Fibroblast of mammary gland (primary cell): Measurements from ENCODE around the gene RAVER2.

Source experiments
- DNase-seq: peaks from one replicate; pipeline ENCODE4 v3.0.0-alpha.2; 2010; ENCODE audit warnings: low read depth
- H3K4me3 ChIP-seq: 2 replicates; pipeline ENCODE4 v1.5.1; 2011; ENCODE audit warnings: low read depth, mild to moderate bottlenecking, low read length, moderate library complexity; ENCODE audit not compliant: control insufficient read depth
- TF ChIP-seq, protein P1 (sequence below): conservative IDR thresholded peaks from 2 replicates; pipeline ENCODE4 v1.5.1; 2011; ENCODE audit warnings: low read depth, low read length, inconsistent platforms; ENCODE audit not compliant: control insufficient read depth, insufficient read depth

Gene RAVER2

GRCh38 chr1:64857347-64857746 lies 112.5 kb downstream of the RAVER2 start:
- TF ChIP-seq, protein P1, sequence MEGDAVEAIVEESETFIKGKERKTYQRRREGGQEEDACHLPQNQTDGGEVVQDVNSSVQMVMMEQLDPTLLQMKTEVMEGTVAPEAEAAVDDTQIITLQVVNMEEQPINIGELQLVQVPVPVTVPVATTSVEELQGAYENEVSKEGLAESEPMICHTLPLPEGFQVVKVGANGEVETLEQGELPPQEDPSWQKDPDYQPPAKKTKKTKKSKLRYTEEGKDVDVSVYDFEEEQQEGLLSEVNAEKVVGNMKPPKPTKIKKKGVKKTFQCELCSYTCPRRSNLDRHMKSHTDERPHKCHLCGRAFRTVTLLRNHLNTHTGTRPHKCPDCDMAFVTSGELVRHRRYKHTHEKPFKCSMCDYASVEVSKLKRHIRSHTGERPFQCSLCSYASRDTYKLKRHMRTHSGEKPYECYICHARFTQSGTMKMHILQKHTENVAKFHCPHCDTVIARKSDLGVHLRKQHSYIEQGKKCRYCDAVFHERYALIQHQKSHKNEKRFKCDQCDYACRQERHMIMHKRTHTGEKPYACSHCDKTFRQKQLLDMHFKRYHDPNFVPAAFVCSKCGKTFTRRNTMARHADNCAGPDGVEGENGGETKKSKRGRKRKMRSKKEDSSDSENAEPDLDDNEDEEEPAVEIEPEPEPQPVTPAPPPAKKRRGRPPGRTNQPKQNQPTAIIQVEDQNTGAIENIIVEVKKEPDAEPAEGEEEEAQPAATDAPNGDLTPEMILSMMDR: no peak
- no peak overlapping the region for H3K4me3 ChIP-seq
- DNase-seq: no peak

- TF ChIP-seq, protein P1: peak; percentile 27
- peak; percentile 26 for DNase-seq
- no peak overlapping the region for H3K4me3 ChIP-seq
Observed at GRCh38 chr1:64861611-64862010, 116.7 kb downstream of the RAVER2 start.

DNA sequence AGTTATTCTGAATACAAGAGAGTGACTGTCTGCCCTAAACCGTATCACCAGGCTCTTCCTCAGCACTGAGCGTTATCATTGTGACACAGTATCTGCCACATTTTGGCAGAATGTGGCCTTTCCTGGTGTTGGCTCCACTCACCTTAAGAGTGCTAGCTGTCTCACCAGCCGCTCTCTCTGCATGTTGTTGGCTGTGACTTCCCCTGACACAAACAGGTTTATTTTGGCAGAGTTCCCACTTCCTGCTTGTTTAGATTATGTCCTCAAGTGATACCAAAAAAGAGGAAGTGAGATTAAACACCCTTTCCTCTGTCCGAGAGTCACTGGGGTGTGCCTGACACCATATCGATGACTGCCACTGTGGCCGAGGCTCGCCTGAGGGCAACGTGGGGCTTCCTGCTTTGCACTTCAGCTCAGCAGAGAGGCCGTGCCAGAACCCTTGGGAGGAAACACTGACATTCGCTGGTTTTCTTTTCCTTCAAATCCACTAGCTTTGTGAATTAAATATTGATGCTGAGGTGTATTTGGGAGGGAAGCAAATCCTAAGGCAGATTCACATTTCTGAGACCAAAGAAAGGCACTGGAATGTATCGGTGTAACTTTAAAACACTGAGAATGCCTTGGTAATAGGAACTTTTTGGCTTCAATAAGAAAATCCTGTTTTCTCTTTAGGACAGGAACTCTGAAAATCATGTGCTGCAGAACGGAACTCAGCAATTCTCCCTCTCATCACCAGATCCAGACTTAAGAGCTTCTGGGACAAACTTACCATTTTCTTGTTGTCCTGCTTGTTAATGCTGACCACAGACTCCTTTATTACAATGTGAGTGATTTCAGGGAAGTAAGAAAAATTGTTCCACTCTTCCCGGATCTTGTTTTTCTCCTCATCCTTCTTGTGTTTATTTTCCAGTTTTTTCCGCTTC lies 119.4 kb downstream of the RAVER2 start:
- TF ChIP-seq, protein P1: no peak
- no peak overlapping the region for H3K4me3 ChIP-seq
- DNase-seq: no peak

DNA sequence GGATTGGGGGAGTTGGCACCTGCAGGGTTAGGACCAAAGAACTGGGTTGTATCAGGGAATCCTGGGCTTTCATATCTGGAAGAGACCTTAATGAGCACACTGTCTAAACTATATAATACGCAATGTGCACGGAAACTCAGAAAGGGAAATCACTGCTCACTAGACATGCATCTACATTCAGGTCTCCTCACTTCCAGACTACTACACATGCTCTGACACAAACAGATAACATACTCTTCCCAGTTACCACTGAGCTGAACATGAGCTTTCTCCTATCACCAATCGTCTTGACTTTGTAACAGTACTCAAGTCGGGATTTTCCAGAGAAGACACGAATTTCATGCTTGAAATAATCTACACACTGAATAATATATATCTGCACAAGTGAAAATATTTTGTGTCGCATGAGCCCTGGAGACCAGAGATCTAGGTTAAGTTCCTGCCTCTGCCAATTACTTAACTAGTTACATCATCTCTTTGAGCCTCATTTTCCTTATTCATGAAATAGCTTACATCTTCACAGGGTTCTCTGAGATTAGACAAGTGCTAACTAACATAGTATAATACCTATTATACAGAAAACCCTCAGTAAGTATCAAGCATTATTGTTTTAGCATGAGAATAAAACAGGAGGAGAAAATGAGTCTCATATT lies 120.4 kb downstream of the RAVER2 start:
- H3K4me3 ChIP-seq: no peak overlapping the region

DNA sequence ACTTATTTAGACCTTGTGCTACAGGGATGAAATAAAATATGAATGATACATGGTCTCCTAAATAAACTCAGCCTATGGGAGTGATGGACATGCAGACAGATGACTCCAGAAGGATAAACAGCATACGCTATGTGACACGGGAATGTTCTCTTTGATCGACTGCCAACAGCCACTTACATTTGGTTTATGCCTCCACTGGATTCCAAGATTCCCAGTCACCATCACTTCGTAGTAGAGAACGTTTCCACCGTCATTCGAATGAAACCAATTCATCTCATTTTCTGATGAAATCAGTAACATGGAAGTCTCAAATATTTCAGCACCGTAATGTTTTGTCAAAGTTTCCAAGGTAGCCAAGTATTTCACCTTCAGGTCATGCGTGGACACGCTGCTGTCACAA lies 121.8 kb downstream of the RAVER2 start:
- TF ChIP-seq, protein P1: no peak
- no peak for DNase-seq
- H3K4me3 ChIP-seq: no peak overlapping the region

More for the DNA sequence above, 120.4 kb downstream of the RAVER2 start:
- TF ChIP-seq, protein P1: no peak
- no peak for DNase-seq

GRCh38 chr1:64867266-64867665 lies 122.4 kb downstream of the RAVER2 start:
- H3K4me3 ChIP-seq: no peak overlapping the region
- TF ChIP-seq, protein P1: no peak
- peak; percentile 28 for DNase-seq
